Pons (tissue), 1 donor: Measurements from ENCODE around the gene ZNF362.
A peak's percentile ranks its signal among the peaks of the same experiment; 100 is the strongest.

ENCODE experiments used
- DNase-seq: peaks from one replicate; pipeline ENCODE4 v3.0.0-alpha.2; 2016; ENCODE audit warnings: low spot score

ZNF362 gene

GRCh38 chr1:33244809-33245186 is 11.5 kb upstream of the ZNF362 start:
- no peak for DNase-seq

GRCh38 chr1:33246171-33246570 is 10.1 kb upstream of the ZNF362 start:
- DNase-seq, result no peak

GRCh38 chr1:33247545-33247944 is 8.7 kb upstream of the ZNF362 start:
- no peak for DNase-seq

- DNase-seq, result no peak
Measured at GRCh38 chr1:33248244-33248643, 8.0 kb upstream of the ZNF362 start.

GRCh38 chr1:33249422-33249821 is 6.9 kb upstream of the ZNF362 start:
- DNase-seq, result no peak

GRCh38 chr1:33250217-33250616 is 6.1 kb upstream of the ZNF362 start:
- DNase-seq, result no peak

GRCh38 chr1:33250724-33251123 is 5.6 kb upstream of the ZNF362 start:
- no peak for DNase-seq

GRCh38 chr1:33254491-33254890 is 1.8 kb upstream of the ZNF362 start:
- DNase-seq, result no peak

- DNase-seq, result peak; percentile 55
Measured at GRCh38 chr1:33255347-33256220, 708 bp upstream of the ZNF362 start.

GRCh38 chr1:33256221-33256470 is 146 bp upstream of the ZNF362 start:
- no peak for DNase-seq

GRCh38 chr1:33257207-33257771 is 997 bp downstream of the ZNF362 start:
- no peak for DNase-seq

- DNase-seq, result no peak
Measured at GRCh38 chr1:33257772-33258712, 1.8 kb downstream of the ZNF362 start.

GRCh38 chr1:33258788-33259274 is 2.5 kb downstream of the ZNF362 start:
- DNase-seq, result no peak

- no peak for DNase-seq
Measured at GRCh38 chr1:33259879-33260278, 3.6 kb downstream of the ZNF362 start.

- no peak for DNase-seq
Measured at GRCh38 chr1:33260439-33260838, 4.1 kb downstream of the ZNF362 start.

- DNase-seq, result no peak
Measured at GRCh38 chr1:33261344-33261743, 5.1 kb downstream of the ZNF362 start.

- DNase-seq, result no peak
Measured at GRCh38 chr1:33263890-33264504, 7.7 kb downstream of the ZNF362 start.

GRCh38 chr1:33265780-33266605 is 9.7 kb downstream of the ZNF362 start:
- DNase-seq, result no peak

- DNase-seq, result no peak
Measured at GRCh38 chr1:33266766-33267165, 10.5 kb downstream of the ZNF362 start.

GRCh38 chr1:33267468-33268205 is 11.3 kb downstream of the ZNF362 start:
- DNase-seq, result no peak

- DNase-seq, result no peak
Measured at GRCh38 chr1:33268457-33268856, 12.2 kb downstream of the ZNF362 start.
